NCI-H2029 treated with DMSO at 0.1 percent for 48 hours (cell line): ENCODE measurements around the gene DES.

ENCODE experiments used
- DNase-seq: peaks from one replicate; lab custom pipeline; 2025; lab: John Stamatoyannopoulos, UW

The DES gene

GRCh38 chr2:219472629-219473187 is 54.5 kb downstream of the DES start:
- DNase-seq, result no peak

- no peak for DNase-seq
These were observed 55.3 kb downstream of the DES start for GRCh38 chr2:219473511-219473910.

DNA sequence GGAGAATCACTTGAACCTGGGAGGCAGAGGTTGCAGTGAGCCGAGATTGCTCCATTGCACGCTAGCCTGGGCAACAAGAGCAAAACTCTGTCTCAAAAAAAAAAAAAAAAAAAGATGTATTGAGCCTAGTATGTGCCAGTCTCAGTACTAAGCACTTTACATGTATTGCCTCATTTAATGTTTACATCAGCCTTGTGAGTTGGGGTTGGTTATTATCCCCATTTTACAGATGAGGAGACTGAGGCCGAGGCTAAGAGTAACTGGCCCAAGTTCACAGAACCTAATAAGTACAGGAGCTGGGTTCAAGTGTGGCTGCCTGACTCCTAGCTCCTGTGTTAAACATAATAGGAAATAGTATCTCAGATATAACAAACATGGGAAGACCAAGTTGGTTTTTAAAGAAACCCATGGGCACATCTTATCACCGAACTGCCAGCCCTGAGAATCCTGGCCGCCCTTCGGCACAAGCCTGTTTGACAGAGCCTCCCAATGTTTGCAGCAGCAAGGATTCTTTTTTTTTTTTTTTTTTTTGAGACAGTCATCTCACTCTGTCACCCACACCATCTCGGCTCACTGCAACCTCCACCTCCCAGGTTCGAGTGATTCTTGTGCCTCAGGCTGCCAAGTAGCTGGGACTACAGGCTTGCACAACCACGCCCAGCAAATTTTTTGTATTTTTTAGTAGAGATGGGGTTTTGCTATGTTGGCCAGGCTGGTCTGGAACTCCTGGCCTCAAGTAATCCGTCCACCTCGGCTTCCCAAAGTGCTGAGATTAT is 56.3 kb downstream of the DES start:
- no peak for DNase-seq

GRCh38 chr2:219475278-219475677 is 57.1 kb downstream of the DES start:
- no peak for DNase-seq

GRCh38 chr2:219475697-219476651 is 57.8 kb downstream of the DES start:
- no peak for DNase-seq
